Neutrophil (primary cell): Measurements from ENCODE around the gene DPEP3.
A peak's percentile ranks its signal among the peaks of the same experiment; 100 is the strongest.

ENCODE experiments used
- H3K27ac ChIP-seq: fragments of 200-600 bp; sonication (generic); 2 replicates; pipeline ENCODE4 v1.5.1; 2016; ENCODE audit warnings: mild to moderate bottlenecking, moderate library complexity
- H3K27me3 ChIP-seq: fragments of 200-600 bp; sonication (generic); 2 replicates; pipeline ENCODE4 v1.6.0; 2016; ENCODE audit warnings: mild to moderate bottlenecking
- H3K36me3 ChIP-seq: fragments of 200-600 bp; sonication (generic); 2 replicates; pipeline ENCODE4 v1.5.1; 2017
- H3K4me1 ChIP-seq, 2 experiments: fragments of 200-600 bp in 1 of 2; sonication (generic) in 1 of 2; 1 replicate in 1 of 2; 2 replicates in 1 of 2; pipeline versions ENCODE4 v1.5.1 to v1.6.1; 2013 to 2016; ENCODE audit warnings: low read depth in 1 of 2, low read length in 1 of 2, mild to moderate bottlenecking in 1 of 2, moderate library complexity in 1 of 2; ENCODE audit not compliant: control insufficient read depth in 1 of 2, insufficient read depth in 1 of 2
- H3K4me3 ChIP-seq, 2 experiments: fragments of 200-600 bp in 1 of 2; sonication (generic) in 1 of 2; 1 replicate in 1 of 2; 2 replicates in 1 of 2; pipeline ENCODE4 v1.5.1; 2013 to 2016; ENCODE audit warnings: low read depth in 1 of 2, low read length in 1 of 2, mild to moderate bottlenecking in 1 of 2, moderate library complexity in 1 of 2
- H3K9me3 ChIP-seq: fragments of 200-600 bp; sonication (generic); 2 replicates; pipeline ENCODE4 v1.5.1; 2016
- CTCF ChIP-seq: fragments of 200-600 bp; sonication (generic); IDR thresholded peaks from 2 replicates; pipeline ENCODE4 v1.5.1; 2016; ENCODE audit warnings: antibody characterized with exemption

The DPEP3 gene

GRCh38 chr16:67928561-67929364, 51.5 kb downstream of the DPEP3 start:
- H3K36me3 ChIP-seq: peaks cover 81% of the 10 kb centered on the region
- no peaks in the 10 kb centered on the region for H3K4me1 ChIP-seq
- no peaks in the 10 kb centered on the region for H3K27me3 ChIP-seq
- TF ChIP-seq CTCF: peak; percentile 73
- no peak overlapping the region for H3K4me3 ChIP-seq
- H3K9me3 ChIP-seq: no peaks in the 10 kb centered on the region
- H3K27ac ChIP-seq: peak overlapping the region; percentile 5

GRCh38 chr16:67928147-67928546, 52.2 kb downstream of the DPEP3 start:
- no peak overlapping the region for H3K4me3 ChIP-seq
- no peak overlapping the region for H3K27ac ChIP-seq
- H3K36me3 ChIP-seq: peaks cover 80% of the 10 kb centered on the region
- no peaks in the 10 kb centered on the region for H3K4me1 ChIP-seq
- no peaks in the 10 kb centered on the region for H3K9me3 ChIP-seq
- no peak for TF ChIP-seq CTCF
- no peaks in the 10 kb centered on the region for H3K27me3 ChIP-seq

- no peak overlapping the region for H3K4me3 ChIP-seq
- TF ChIP-seq CTCF: no peak
- peaks cover 80% of the 10 kb centered on the region for H3K36me3 ChIP-seq
- no peaks in the 10 kb centered on the region for H3K9me3 ChIP-seq
- H3K27me3 ChIP-seq: no peaks in the 10 kb centered on the region
- H3K4me1 ChIP-seq: no peaks in the 10 kb centered on the region
- H3K27ac ChIP-seq: no peak overlapping the region
Observed at GRCh38 chr16:67927131-67927941, 53.0 kb downstream of the DPEP3 start.

GRCh38 chr16:67926181-67926750, 54.0 kb downstream of the DPEP3 start:
- H3K4me3 ChIP-seq: no peak overlapping the region
- no peaks in the 10 kb centered on the region for H3K9me3 ChIP-seq
- no peak for TF ChIP-seq CTCF
- H3K4me1 ChIP-seq: no peaks in the 10 kb centered on the region
- H3K27ac ChIP-seq: no peak overlapping the region
- H3K36me3 ChIP-seq: peaks cover 70% of the 10 kb centered on the region
- no peaks in the 10 kb centered on the region for H3K27me3 ChIP-seq
